Uterus (tissue), 4 donors: ENCODE measurements around the gene EVPL. TPM values are rescaled to one million over a fixed set of nuclear protein-coding genes. Genes with fewer than 3 reads are reported as not detected.
"Not testable (repeated sequence)": the region's sequence is repeated elsewhere in the genome, so short reads cannot be mapped to it uniquely, and the experiment has no call there.

Source experiments
- DNase-seq, 2 donors: peaks; one replicate each; pipeline ENCODE4 v3.0.0-alpha.2; 2019 to 2020
- H3K27ac ChIP-seq, 2 donors: fragments of 200-600 bp; sonication (generic); 1 replicate in 1 of 2; 2 replicates in 1 of 2; pipeline ENCODE4 v1.5.1; 2016 to 2018
- H3K27me3 ChIP-seq, 2 donors: fragments of 200-600 bp; sonication (generic); one replicate each; pipeline ENCODE4 v1.5.1; 2018 to 2019; ENCODE audit warnings: control low read depth in 1 of 2
- H3K36me3 ChIP-seq, 2 donors: fragments of 200-600 bp; sonication (generic); one replicate each; pipeline ENCODE4 v1.5.1; 2019; ENCODE audit warnings: control low read depth in 1 of 2
- H3K4me1 ChIP-seq, 2 donors: fragments of 200-600 bp; sonication (generic); one replicate each; pipeline ENCODE4 v1.5.1; 2018 to 2019; ENCODE audit warnings: control low read depth in 1 of 2
- H3K4me3 ChIP-seq, 2 donors: fragments of 200-600 bp; sonication (generic); 1 replicate in 1 of 2; 2 replicates in 1 of 2; pipeline ENCODE4 v1.5.1; 2018 to 2019; ENCODE audit warnings: mild to moderate bottlenecking in 1 of 2
- H3K9me3 ChIP-seq, 2 donors: fragments of 200-600 bp; sonication (generic); one replicate each; pipeline ENCODE4 v1.5.1; 2019; ENCODE audit warnings: control low read depth in 1 of 2
- CTCF ChIP-seq, 4 experiments: fragments of 200-600 bp in 2 of 4; fragments of 450-650 bp in 2 of 4; sonication (generic) in 2 of 4; IDR thresholded peaks; one replicate each; pipeline ENCODE4 v1.5.1; 2016 to 2019; ENCODE audit warnings: antibody characterized with exemption in 4 of 4, mild to moderate bottlenecking in 2 of 4, moderate library complexity in 1 of 4
- POLR2A ChIP-seq, 2 donors: fragments of 450-650 bp; IDR thresholded peaks; one replicate each; pipeline ENCODE4 v1.6.1; 2016; ENCODE audit warnings: antibody characterized with exemption in 2 of 2, mild to moderate bottlenecking in 1 of 2, moderate library complexity in 1 of 2
- intact Hi-C: fragments of 100-400 bp; cut with DNase I; formaldehyde crosslinking; loops from one replicate; pipeline ENCODE4 v1.15.1; 2023; ENCODE audit warnings: low total_unique reads
- total RNA-seq, 4 donors: library from RNA; depleted of rRNA in 3 of 4; stranded (reverse); fragments of >200 nt in 3 of 4; gene quantifications; one replicate each; pipeline versions ENCODE4 v1.1.0 to v1.2.4, GENCODE V29; 2014 to 2023
- donor health status: DM: yes; HTN: yes; CAD: no.

EVPL gene
- total RNA-seq, 4 donors from 2014 or later, result 0.59 to 3.7 (median 2.8) TPM

GRCh38 chr17:76072148-76072858 lies 45.2 kb upstream of the EVPL start, which contains the start of gene SRP68:
TSS of gene SRP68 (minus strand) at chr17:76072517. CDS start at chr17:76072491, 26 bp downstream.
- Histone ChIP-seq H3K9me3 (no peaks in the 10 kb centered on the region), H3K4me3 (peak within 1 kb of the TSS; percentile 67 to 90), H3K36me3 (no peaks in the 10 kb centered on the region), H3K27ac (peak within 1 kb of the TSS; percentile 74 to 76), H3K27me3 (peaks cover 34 to 35% of the 10 kb centered on the region in 2 donors), H3K4me1 (peaks cover 0 to 22% of the 10 kb centered on the region in 2 donors)
- peak; percentile 83 to 88 for DNase-seq
- TF ChIP-seq POLR2A (IDR thresholded peaks at IDR 0.05), result peak; percentile 50 to 58
- peak in 2 of 4 experiments; percentile 14 to 45 for TF ChIP-seq CTCF (IDR thresholded peaks at IDR 0.05)
- intact Hi-C loops, result no loop called here

- H3K4me3 ChIP-seq, result peak overlapping the region; percentile 67 to 90
- H3K27me3 ChIP-seq, result peaks cover 27 to 29% of the 10 kb centered on the region in 2 donors
- no peaks in the 10 kb centered on the region for H3K9me3 ChIP-seq
- intact Hi-C loops, result no loop called here
- H3K36me3 ChIP-seq, result no peaks in the 10 kb centered on the region
- peaks cover 0 to 22% of the 10 kb centered on the region in 2 donors for H3K4me1 ChIP-seq
- no peak for DNase-seq
- TF ChIP-seq CTCF (IDR thresholded peaks at IDR 0.05), result no peak
- no peak for TF ChIP-seq POLR2A (IDR thresholded peaks at IDR 0.05)
- peak overlapping the region; percentile 74 to 76 for H3K27ac ChIP-seq
These were observed 44.5 kb upstream of the EVPL start for GRCh38 chr17:76071531-76072147.

GRCh38 chr17:76065775-76066174 lies 38.7 kb upstream of the EVPL start:
- TF ChIP-seq POLR2A (IDR thresholded peaks at IDR 0.05), result no peak
- intact Hi-C loops, result no loop called here

GRCh38 chr17:76063875-76064546 lies 36.9 kb upstream of the EVPL start:
- H3K4me1 ChIP-seq, result no peaks in the 10 kb centered on the region
- H3K4me3 ChIP-seq, result no peak overlapping the region
- no peaks in the 10 kb centered on the region for H3K36me3 ChIP-seq
- no peaks in the 10 kb centered on the region for H3K9me3 ChIP-seq
- intact Hi-C loops, result no loop called here
- H3K27me3 ChIP-seq, result no peaks in the 10 kb centered on the region
- no peak overlapping the region for H3K27ac ChIP-seq
- TF ChIP-seq CTCF (IDR thresholded peaks at IDR 0.05) (no peak), POLR2A (IDR thresholded peaks at IDR 0.05) (no peak)
- DNase-seq, result no peak

More at GRCh38 chr17:76065775-76066174, 38.7 kb upstream of the EVPL start:
- Histone ChIP-seq H3K9me3 (no peaks in the 10 kb centered on the region), H3K27ac (no peak overlapping the region), H3K4me1 (peaks cover 0 to 6% of the 10 kb centered on the region in 2 donors), H3K27me3 (no peaks in the 10 kb centered on the region), H3K36me3 (no peaks in the 10 kb centered on the region), H3K4me3 (no peak overlapping the region)
- no peak for DNase-seq

- H3K4me1 ChIP-seq, H3K27me3 ChIP-seq, H3K27ac ChIP-seq, H3K4me3 ChIP-seq, H3K9me3 ChIP-seq, intact Hi-C loops, H3K36me3 ChIP-seq, DNase-seq: not testable (repeated sequence)
These were observed 31.2 kb upstream of the EVPL start for GRCh38 chr17:76058264-76058663.

GRCh38 chr17:76056882-76057281 lies 29.8 kb upstream of the EVPL start:
- no peaks in the 10 kb centered on the region for H3K36me3 ChIP-seq

More at GRCh38 chr17:76056882-76057281, 29.8 kb upstream of the EVPL start:
- no peak for DNase-seq
- Histone ChIP-seq H3K27ac (no peak overlapping the region), H3K4me3 (no peak overlapping the region), H3K9me3 (no peaks in the 10 kb centered on the region), H3K4me1 (no peaks in the 10 kb centered on the region), H3K27me3 (no peaks in the 10 kb centered on the region)
- intact Hi-C loops, result no loop called here
- no peak for TF ChIP-seq CTCF (IDR thresholded peaks at IDR 0.05)
- no peak for TF ChIP-seq POLR2A (IDR thresholded peaks at IDR 0.05)
